ENCODE data around the gene TNFSF11.

DNA sequence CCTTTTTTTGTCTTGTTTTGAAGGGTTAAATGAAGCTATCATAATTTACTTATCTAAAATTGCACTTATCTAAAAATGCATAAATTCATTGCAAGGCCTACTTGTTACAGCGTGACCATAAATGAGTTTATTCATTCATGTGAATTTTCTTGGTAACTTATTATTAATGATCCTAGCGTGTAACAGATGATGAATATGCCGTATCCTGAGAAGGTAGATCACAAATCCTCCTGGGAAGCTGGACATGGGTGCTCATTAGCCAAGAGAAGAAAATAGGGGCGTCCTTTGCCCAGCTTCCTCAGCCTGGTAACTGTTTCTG, 21.3 kb downstream of the TNFSF11 start:
- TF ChIP-seq CTCF (IDR thresholded peaks at IDR 0.05) (no peak), POLR2A (IDR thresholded peaks at IDR 0.05) (no peak)

Data from body of pancreas (tissue), 4 donors.